Measurements from ENCODE around the gene PTPN1.

Gene PTPN1

DNA sequence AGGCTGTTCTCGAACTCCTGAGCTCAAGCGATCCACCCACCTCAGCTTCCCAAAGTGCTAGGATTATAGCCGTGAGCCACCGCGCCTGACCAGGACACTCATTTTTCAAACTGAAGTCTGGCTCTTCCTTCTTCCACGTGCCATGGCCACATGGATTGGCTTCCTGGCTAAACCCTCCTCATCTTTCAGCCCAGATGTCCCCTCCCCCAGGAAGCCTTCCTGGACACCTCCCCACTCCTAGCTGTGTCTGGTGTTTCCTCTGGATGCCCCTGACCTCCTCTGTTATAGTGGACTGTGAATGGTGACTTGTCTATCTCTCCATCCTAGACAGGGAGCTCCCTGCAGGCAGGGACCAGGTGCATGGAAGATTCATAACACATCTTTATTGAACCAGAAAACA, 124.0 kb downstream of the PTPN1 start:
- no peak for DNase-seq (ENCODE audit: low read depth in 2 of 2)
